AG09319 (cell line): ENCODE results near the gene ADAP2.
"Not testable (repeated sequence)": the region's sequence is repeated elsewhere in the genome, so short reads cannot be mapped to it uniquely, and the experiment has no call there.

ENCODE experiments used
- DNase-seq: peaks from one replicate; pipeline ENCODE4 v3.0.0-alpha.2; 2010; ENCODE audit warnings: low read depth; ENCODE audit errors: extremely low read depth
- TF ChIP-seq, protein P1 (sequence below): IDR thresholded peaks from 2 replicates; pipeline ENCODE4 v1.5.1; 2011; ENCODE audit warnings: low read depth, mild to moderate bottlenecking, inconsistent platforms, low read length, moderate library complexity

ADAP2 gene

DNA sequence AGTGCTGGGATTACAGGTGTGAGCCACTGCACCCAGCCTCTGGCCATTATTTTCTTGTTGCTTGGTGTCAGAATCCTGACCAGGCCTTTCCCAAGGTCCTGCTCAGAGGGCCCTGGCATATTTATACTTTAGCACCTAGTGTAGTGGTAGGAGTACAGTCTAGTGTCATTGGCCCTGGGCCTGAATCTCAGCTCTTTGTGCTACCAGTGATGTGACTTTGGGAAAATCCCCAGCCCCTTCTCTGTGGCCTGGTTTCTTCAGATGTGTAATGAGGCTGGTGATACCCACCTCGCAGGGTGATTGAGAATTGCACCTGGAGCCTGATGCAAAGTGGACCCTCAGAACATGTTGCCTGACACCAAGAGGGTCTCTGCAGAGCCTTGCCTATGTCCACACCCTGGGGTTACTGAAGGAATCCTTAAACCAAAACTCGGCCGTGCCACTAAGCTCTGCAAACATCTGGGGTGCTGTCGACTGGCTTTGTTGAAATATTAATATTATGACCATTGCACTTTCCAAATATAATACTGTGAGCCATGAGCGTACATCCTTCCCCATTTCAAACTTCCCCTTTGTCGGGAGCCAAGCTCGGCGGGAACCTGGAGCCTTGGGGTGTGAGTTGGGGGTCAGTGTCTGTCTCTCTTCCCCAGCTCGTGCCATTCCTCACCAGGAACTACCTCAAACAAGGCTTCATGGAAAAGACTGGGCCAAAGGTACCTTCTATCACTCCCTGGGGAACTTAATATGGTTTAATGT lies 31.1 kb downstream of the ADAP2 start:
- TF ChIP-seq, protein P1, sequence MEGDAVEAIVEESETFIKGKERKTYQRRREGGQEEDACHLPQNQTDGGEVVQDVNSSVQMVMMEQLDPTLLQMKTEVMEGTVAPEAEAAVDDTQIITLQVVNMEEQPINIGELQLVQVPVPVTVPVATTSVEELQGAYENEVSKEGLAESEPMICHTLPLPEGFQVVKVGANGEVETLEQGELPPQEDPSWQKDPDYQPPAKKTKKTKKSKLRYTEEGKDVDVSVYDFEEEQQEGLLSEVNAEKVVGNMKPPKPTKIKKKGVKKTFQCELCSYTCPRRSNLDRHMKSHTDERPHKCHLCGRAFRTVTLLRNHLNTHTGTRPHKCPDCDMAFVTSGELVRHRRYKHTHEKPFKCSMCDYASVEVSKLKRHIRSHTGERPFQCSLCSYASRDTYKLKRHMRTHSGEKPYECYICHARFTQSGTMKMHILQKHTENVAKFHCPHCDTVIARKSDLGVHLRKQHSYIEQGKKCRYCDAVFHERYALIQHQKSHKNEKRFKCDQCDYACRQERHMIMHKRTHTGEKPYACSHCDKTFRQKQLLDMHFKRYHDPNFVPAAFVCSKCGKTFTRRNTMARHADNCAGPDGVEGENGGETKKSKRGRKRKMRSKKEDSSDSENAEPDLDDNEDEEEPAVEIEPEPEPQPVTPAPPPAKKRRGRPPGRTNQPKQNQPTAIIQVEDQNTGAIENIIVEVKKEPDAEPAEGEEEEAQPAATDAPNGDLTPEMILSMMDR: no peak
- DNase-seq: no peak

DNA sequence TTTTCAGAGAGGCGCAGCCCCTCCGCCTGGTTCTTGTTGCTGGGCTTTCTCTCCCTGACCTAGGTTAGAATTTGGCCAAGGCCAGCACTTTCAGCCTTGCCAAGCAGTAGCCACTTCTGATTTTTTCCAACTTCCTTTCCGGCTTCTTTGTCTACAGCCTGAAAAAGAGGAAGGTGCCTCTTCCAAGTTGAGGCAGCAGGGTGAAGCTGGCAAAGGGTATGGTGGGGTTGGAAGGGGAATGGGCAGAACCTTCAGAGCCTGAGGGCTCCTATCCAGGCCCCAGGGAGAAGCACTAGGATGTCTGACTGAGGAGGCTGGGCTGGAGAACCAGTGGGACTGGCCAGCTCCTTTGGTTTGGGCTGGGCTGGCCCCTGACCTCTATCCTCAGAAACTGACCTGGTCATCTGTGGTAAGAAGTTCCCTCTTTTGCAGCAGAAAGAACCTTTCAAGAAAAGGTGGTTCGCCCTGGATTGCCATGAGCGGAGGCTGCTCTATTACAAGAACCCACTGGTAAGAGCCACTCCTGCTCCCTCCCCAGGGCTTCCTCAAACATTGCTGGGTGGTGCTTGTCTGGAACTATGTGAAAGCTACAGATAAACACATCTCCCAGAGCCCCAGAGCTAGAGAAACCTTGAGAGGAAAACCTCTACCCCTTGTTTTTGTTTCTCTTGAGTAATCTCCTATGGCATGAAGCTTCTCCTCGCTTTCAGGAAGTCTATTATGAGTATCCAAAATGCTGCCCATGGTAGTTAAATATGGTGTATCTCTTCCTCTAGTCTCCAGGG lies 32.5 kb downstream of the ADAP2 start:
- DNase-seq: no peak
- TF ChIP-seq, protein P1: no peak

DNA sequence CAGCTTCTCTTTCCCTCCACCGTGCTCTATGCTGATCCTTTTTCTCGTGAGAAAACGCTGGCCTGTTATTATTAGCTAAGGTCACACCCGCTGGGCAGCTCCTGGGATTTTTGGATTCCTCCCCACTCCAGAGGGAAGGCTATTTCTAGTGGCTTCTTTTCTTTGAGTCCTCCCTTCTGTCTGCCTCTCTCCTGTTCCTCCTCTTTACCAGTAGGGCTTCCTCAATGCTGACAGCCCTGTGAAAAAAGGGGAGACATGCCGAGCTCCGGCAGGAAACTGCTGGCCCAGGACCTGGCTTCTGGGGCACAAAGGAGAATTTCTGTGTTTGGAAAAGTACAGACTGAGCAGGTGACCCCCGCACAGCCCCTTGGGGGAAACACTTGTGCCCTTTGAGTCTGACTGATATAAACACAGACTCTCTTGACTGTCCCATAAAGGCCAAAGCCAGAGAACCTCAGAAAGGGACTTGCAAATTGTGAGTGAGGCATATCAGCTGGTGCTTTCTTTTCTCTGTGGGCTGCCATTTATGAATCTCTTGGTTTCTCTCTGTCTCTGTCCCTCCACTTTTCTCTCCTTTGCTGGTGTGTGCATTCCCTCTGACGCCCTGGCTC lies 35.1 kb downstream of the ADAP2 start:
- no peak for DNase-seq
- TF ChIP-seq, protein P1: no peak

DNA sequence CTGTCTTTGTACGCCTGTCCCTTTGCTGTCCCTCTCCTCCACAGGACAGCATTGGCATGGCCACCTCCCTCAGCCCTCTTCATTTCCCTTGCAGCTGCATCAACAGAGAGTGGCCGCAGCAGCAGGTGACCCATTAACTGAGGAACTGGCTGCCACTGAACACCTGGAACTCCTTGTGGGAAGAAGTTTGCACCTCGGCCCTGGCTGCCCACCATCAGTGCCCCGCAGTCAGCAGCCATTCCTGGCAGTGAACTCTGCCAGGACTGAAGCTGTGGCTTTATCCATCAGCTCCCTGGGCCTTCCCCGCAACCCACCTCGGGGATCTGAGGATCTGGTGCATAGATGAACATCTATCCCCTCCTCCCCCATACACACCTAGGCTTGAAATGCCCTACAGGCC lies 36.0 kb downstream of the ADAP2 start:
- DNase-seq: no peak

DNA sequence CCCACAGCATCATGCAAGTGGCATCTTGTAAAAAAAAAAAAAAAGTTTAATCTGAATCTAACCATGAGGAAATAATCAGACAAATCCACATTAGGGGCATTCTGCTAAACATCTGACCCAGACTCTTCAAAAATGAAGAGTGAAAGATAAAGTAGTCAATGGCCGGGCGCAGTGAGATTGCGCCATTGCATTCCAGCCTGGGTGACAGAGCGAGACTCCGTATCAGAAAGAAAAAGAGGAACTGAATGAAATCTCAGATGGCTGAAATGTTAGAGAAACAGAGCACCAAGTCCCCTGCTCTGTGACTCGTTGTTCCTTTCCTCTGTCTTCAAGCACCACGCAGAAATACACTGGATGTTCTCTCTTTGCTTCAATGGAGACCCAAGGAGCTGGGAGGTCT lies 36.4 kb downstream of the ADAP2 start:
- TF ChIP-seq, protein P1: no peak
- no peak for DNase-seq

More for the DNA sequence above, 36.0 kb downstream of the ADAP2 start:
- TF ChIP-seq, protein P1: no peak

DNA sequence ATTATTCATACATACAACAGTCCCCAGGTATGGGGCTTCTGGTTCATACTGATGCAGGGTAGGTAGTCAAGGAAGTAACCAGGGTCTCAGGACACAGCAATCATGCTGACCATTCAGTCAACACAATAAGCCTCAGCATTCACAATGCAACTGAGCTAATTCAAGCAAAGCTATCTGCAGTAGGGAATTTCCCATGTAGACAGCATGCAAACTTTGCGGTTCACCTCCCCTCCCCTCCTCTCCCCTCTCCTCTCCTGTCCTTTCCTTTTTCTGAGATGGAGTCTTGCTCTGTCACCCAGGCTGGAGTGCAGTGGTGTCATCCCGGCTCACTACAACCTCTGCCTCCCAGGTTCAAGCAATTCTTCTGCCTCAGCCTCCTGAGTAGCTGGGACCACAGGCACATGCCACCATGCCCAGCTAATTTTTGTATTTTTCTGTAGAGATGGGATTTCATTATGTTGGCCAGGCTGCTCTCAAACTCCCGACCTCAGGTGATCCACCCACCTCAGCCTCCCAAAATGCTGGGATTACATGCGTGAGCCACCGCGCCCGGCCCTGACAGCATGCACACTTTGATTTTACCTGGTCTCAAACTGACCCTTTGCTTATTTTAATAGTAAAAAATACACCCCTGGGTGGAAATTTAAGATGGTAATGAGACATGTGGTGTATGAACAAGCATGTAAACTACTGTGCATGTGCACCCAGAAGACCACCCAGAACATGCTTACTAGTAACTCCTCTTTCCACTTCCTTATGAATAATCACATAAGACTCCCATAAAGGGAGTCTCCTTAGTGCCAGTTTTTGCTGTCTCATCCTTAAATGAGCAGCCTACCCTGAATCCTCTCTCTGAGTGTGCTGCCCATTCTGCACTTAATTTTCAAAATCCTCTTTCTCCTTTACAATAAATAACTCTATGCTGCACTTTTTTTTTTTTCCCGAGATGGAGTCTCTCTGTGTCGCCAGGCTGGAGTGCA lies 39.8 kb downstream of the ADAP2 start:
- TF ChIP-seq, protein P1: no peak
- no peak for DNase-seq

DNA sequence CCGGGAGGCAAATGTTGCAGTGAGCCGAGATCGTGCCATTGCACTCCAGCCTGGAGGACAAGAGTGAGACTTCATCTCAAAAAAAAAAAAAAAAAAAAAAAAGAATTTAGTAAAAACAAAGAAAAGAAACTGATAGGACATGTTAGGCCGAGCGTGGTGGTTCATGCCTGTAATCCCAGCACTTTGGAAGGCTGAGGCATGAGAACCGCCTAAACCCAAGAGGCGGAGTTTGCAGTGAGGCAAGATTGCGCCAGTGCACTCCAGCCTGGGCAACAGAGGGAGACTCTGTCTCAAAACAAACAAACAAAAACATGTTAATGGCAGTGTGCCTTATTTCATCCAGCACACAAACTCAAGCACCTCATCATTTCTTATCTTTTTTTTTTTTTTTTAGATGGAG lies 42.6 kb downstream of the ADAP2 start:
- not testable (repeated sequence) for DNase-seq
